ENCODE results near the gene USP3. TPM values are rescaled to one million over a fixed set of nuclear protein-coding genes. Genes with fewer than 3 reads are reported as not detected.

Gene USP3
- total RNA-seq, 1 donor from 2014 or later, result 46.3 TPM

GRCh38 chr15:63595065-63595464 is 90.7 kb downstream of the USP3 start:
- Histone ChIP-seq H3K27me3 (ENCODE audit: control insufficient read depth, insufficient read depth, low read length) (no peaks in the 10 kb centered on the region), H3K36me3 (ENCODE audit: control insufficient read depth, insufficient read depth, low read length) (no peaks in the 10 kb centered on the region), H3K4me3 (ENCODE audit: low read depth, low read length) (no peak overlapping the region)
- DNase-seq (ENCODE audit: low read depth), result no peak
- TF ChIP-seq, protein P1, sequence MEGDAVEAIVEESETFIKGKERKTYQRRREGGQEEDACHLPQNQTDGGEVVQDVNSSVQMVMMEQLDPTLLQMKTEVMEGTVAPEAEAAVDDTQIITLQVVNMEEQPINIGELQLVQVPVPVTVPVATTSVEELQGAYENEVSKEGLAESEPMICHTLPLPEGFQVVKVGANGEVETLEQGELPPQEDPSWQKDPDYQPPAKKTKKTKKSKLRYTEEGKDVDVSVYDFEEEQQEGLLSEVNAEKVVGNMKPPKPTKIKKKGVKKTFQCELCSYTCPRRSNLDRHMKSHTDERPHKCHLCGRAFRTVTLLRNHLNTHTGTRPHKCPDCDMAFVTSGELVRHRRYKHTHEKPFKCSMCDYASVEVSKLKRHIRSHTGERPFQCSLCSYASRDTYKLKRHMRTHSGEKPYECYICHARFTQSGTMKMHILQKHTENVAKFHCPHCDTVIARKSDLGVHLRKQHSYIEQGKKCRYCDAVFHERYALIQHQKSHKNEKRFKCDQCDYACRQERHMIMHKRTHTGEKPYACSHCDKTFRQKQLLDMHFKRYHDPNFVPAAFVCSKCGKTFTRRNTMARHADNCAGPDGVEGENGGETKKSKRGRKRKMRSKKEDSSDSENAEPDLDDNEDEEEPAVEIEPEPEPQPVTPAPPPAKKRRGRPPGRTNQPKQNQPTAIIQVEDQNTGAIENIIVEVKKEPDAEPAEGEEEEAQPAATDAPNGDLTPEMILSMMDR (IDR thresholded peaks at IDR 0.05; ENCODE audit: insufficient read depth, low read length, poor library complexity, severe bottlenecking), result no peak

DNA sequence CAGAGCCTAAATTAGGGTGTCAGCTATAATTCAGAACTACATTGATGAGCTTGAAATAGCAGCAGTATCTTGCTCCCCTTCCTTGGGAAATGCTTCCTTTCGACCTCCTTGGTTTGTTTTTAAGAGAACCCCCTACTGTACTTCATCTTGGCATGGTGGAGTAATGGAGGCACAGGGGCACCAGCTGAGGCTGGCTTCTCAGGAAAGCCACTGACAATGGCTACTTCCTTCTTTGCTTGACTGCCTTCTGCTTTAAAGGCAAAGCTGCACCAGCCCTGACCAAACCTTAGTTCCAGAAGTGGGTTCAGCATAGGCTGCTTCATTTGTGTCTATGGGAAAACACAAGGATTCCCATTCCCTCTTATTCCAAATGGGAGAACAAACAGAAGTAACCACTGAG is 91.3 kb downstream of the USP3 start:
- TF ChIP-seq, protein P1 (IDR thresholded peaks at IDR 0.05; ENCODE audit: insufficient read depth, low read length, poor library complexity, severe bottlenecking), result no peak
- no peak for DNase-seq (ENCODE audit: low read depth)
- Histone ChIP-seq H3K36me3 (ENCODE audit: control insufficient read depth, insufficient read depth, low read length) (no peaks in the 10 kb centered on the region), H3K4me3 (ENCODE audit: low read depth, low read length) (no peak overlapping the region), H3K27me3 (ENCODE audit: control insufficient read depth, insufficient read depth, low read length) (no peaks in the 10 kb centered on the region)

DNA sequence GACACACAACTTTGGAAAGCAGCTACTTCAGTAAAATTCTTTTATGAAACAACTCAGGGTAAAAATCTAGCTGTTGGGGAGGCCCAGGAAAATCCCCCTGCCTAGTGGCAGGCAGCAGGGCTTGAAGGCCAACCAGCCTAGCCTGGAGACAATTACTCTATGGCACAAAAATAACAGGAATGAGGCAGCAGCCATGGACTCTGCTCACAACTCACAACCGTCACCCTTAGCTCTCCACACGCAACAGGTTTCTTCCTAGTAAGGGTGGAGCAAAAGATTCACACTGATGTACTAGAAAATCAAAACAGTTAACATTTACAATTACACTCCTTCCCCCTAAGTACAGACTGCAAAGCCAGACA is 92.3 kb downstream of the USP3 start:
- DNase-seq (ENCODE audit: low read depth), result no peak
- Histone ChIP-seq H3K4me3 (ENCODE audit: low read depth, low read length) (no peak overlapping the region), H3K27me3 (ENCODE audit: control insufficient read depth, insufficient read depth, low read length) (no peaks in the 10 kb centered on the region), H3K36me3 (ENCODE audit: control insufficient read depth, insufficient read depth, low read length) (no peaks in the 10 kb centered on the region)
- TF ChIP-seq, protein P1 (IDR thresholded peaks at IDR 0.05; ENCODE audit: insufficient read depth, low read length, poor library complexity, severe bottlenecking), result no peak

DNA sequence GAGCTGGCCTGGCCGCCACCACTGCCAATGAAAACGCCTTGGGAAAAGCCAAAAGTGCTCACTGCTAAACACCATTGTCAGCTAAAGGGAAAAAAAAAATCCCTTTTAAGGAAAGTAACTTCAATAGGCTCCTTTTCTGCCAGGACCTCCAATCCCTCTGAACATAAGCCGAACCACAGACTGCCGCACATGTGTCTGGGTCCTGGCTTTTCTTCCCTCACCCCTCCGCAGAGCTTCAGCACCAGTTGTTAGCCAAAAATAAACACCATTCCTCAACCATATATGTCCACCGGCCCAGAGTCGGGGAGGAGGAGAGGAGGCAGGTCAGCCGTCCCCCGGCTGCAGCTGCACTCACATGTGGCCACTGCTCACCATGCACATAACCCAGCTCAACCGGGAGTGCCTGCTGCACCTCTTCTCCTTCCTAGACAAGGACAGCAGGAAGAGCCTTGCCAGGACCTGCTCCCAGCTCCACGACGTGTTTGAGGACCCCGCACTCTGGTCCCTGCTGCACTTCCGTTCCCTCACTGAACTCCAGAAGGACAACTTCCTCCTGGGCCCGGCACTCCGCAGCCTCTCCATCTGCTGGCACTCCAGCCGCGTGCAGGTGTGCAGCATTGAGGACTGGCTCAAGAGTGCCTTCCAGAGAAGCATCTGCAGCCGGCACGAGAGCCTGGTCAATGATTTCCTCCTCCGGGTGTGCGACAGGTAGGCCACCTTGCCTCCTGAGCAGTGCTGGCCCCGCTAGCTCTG is 92.8 kb downstream of the USP3 start, which contains the start of gene FBXL22:
Gene FBXL22 (plus strand): TSS at position 350 of the 753 bp plus-strand sequence. CDS start 6 bp downstream, at position 356.
- TF ChIP-seq, protein P1 (IDR thresholded peaks at IDR 0.05; ENCODE audit: insufficient read depth, low read length, poor library complexity, severe bottlenecking), result no peak
- DNase-seq (ENCODE audit: low read depth), result no peak
- Histone ChIP-seq H3K4me3 (ENCODE audit: low read depth, low read length) (no peak within 1 kb of the TSS), H3K27me3 (ENCODE audit: control insufficient read depth, insufficient read depth, low read length) (no peaks in the 10 kb centered on the region), H3K36me3 (ENCODE audit: control insufficient read depth, insufficient read depth, low read length) (no peaks in the 10 kb centered on the region)

DNA sequence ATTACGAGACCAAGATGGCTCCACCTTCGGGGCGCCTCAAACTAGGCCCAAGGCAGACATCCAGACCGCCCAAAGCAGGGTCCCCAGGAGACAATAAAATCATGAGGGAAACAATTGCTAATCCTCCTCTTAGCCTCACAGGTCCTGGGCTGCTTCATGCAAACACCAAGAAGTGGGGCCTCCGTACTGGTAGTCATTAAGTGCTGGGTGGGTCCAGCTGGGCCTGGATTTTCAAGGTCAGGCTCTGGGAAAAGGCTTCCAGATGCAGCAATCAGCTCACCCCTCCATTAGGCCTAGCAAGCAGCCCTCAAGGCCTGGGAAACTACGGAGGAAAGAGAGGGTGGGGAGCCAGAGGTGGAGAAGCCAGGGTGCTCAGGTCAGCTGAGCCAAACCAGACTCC is 93.4 kb downstream of the USP3 start:
- Histone ChIP-seq H3K36me3 (ENCODE audit: control insufficient read depth, insufficient read depth, low read length) (no peaks in the 10 kb centered on the region), H3K4me3 (ENCODE audit: low read depth, low read length) (no peak overlapping the region), H3K27me3 (ENCODE audit: control insufficient read depth, insufficient read depth, low read length) (no peaks in the 10 kb centered on the region)
- TF ChIP-seq, protein P1 (IDR thresholded peaks at IDR 0.05; ENCODE audit: insufficient read depth, low read length, poor library complexity, severe bottlenecking), result no peak
- DNase-seq (ENCODE audit: low read depth), result no peak
